ENCODE results near the gene MTCL1.
A peak's percentile ranks its signal among the peaks of the same experiment; 100 is the strongest.

Gene MTCL1

GRCh38 chr18:8696749-8697211 is 8.6 kb upstream of the MTCL1 start:
- peak; percentile 74 for TF ChIP-seq CTCF (IDR thresholded peaks at IDR 0.05; ENCODE audit: borderline replicate concordance, control extremely low read depth, extremely low read depth, insufficient read depth, missing control alignments)
- peak; percentile 78 for DNase-seq (ENCODE audit: low spot score)
- in situ Hi-C loops (cut with MboI; ENCODE audit: low sequenced_read_pairs, unreplicated experiment) = no loop called here

- in situ Hi-C loops (cut with MboI; ENCODE audit: low sequenced_read_pairs, unreplicated experiment) = no loop called here
- no peak for TF ChIP-seq CTCF (IDR thresholded peaks at IDR 0.05; ENCODE audit: borderline replicate concordance, control extremely low read depth, extremely low read depth, insufficient read depth, missing control alignments)
Measured at GRCh38 chr18:8699126-8699525, 6.2 kb upstream of the MTCL1 start.

GRCh38 chr18:8699948-8700347 is 5.4 kb upstream of the MTCL1 start:
- in situ Hi-C loops (cut with MboI; ENCODE audit: low sequenced_read_pairs, unreplicated experiment) = no loop called here
- TF ChIP-seq CTCF (IDR thresholded peaks at IDR 0.05; ENCODE audit: borderline replicate concordance, control extremely low read depth, extremely low read depth, insufficient read depth, missing control alignments) = no peak
- DNase-seq (ENCODE audit: low spot score) = no peak

More at GRCh38 chr18:8699126-8699525, 6.2 kb upstream of the MTCL1 start:
- no peak for DNase-seq (ENCODE audit: low spot score)

- no peak for DNase-seq (ENCODE audit: low spot score)
- in situ Hi-C loops (cut with MboI; ENCODE audit: low sequenced_read_pairs, unreplicated experiment) = no loop called here
- TF ChIP-seq CTCF (IDR thresholded peaks at IDR 0.05; ENCODE audit: borderline replicate concordance, control extremely low read depth, extremely low read depth, insufficient read depth, missing control alignments) = no peak
Measured at GRCh38 chr18:8701546-8702118, 3.7 kb upstream of the MTCL1 start.

GRCh38 chr18:8702668-8703067 is 2.7 kb upstream of the MTCL1 start:
- TF ChIP-seq CTCF (IDR thresholded peaks at IDR 0.05; ENCODE audit: borderline replicate concordance, control extremely low read depth, extremely low read depth, insufficient read depth, missing control alignments) = no peak
- no peak for DNase-seq (ENCODE audit: low spot score)
- in situ Hi-C loops (cut with MboI; ENCODE audit: low sequenced_read_pairs, unreplicated experiment) = no loop called here

GRCh38 chr18:8703092-8703709 is 2.2 kb upstream of the MTCL1 start:
- TF ChIP-seq CTCF (IDR thresholded peaks at IDR 0.05; ENCODE audit: borderline replicate concordance, control extremely low read depth, extremely low read depth, insufficient read depth, missing control alignments) = no peak
- in situ Hi-C loops (cut with MboI; ENCODE audit: low sequenced_read_pairs, unreplicated experiment) = no loop called here
- no peak for DNase-seq (ENCODE audit: low spot score)

Data from GM13976 (cell line).